ENCODE results near the gene C1orf53.
"Not testable (repeated sequence)": the region's sequence is repeated elsewhere in the genome, so short reads cannot be mapped to it uniquely, and the experiment has no call there.

C1orf53 gene

GRCh38 chr1:197921235-197922069, 19.0 kb downstream of the C1orf53 start:
- no peak for DNase-seq (ENCODE audit: low spot score)

- DNase-seq (ENCODE audit: low spot score): no peak
Observed at GRCh38 chr1:197922070-197922390, 19.6 kb downstream of the C1orf53 start.

- DNase-seq (ENCODE audit: low spot score): no peak
Observed at GRCh38 chr1:197923038-197923437, 20.6 kb downstream of the C1orf53 start.

- peak; percentile 73 for DNase-seq (ENCODE audit: low spot score)
Observed at GRCh38 chr1:197924516-197925123, 22.2 kb downstream of the C1orf53 start.

- no peak for DNase-seq (ENCODE audit: low spot score)
Observed at GRCh38 chr1:197927908-197928665, 25.7 kb downstream of the C1orf53 start.

GRCh38 chr1:197928849-197929336, 26.5 kb downstream of the C1orf53 start:
- DNase-seq (ENCODE audit: low spot score): peak; percentile 80

GRCh38 chr1:197933016-197933415, 30.6 kb downstream of the C1orf53 start:
- DNase-seq (ENCODE audit: low spot score): no peak

- DNase-seq (ENCODE audit: low spot score): no peak
Observed at GRCh38 chr1:197933647-197934046, 31.2 kb downstream of the C1orf53 start.

GRCh38 chr1:197937381-197937780, 35.0 kb downstream of the C1orf53 start:
- no peak for DNase-seq (ENCODE audit: low spot score)

GRCh38 chr1:197937892-197938291, 35.5 kb downstream of the C1orf53 start:
- no peak for DNase-seq (ENCODE audit: low spot score)

- DNase-seq (ENCODE audit: low spot score): not testable (repeated sequence)
Observed at GRCh38 chr1:197939159-197939980, 36.9 kb downstream of the C1orf53 start.

GRCh38 chr1:197942042-197942441, 39.6 kb downstream of the C1orf53 start:
- DNase-seq (ENCODE audit: low spot score): no peak

- no peak for DNase-seq (ENCODE audit: low spot score)
Observed at GRCh38 chr1:197944485-197944884, 42.1 kb downstream of the C1orf53 start.

GRCh38 chr1:197948926-197949899, 46.8 kb downstream of the C1orf53 start:
- DNase-seq (ENCODE audit: low spot score): no peak

- DNase-seq (ENCODE audit: low spot score): no peak
Observed at GRCh38 chr1:197951089-197951488, 48.7 kb downstream of the C1orf53 start.

GRCh38 chr1:197951617-197952175, 49.3 kb downstream of the C1orf53 start:
- DNase-seq (ENCODE audit: low spot score): no peak

- not testable (repeated sequence) for DNase-seq (ENCODE audit: low spot score)
Observed at GRCh38 chr1:197953472-197953871, 51.0 kb downstream of the C1orf53 start.

- no peak for DNase-seq (ENCODE audit: low spot score)
Observed at GRCh38 chr1:197954718-197955418, 52.4 kb downstream of the C1orf53 start.

GRCh38 chr1:197955486-197956394, 53.3 kb downstream of the C1orf53 start:
- no peak for DNase-seq (ENCODE audit: low spot score)

Data from NAMALWA (cell line).